Measurements from ENCODE around the gene TPM4. TPM values are rescaled to one million over a fixed set of nuclear protein-coding genes. Genes with fewer than 3 reads are reported as not detected.

The TPM4 gene
- total RNA-seq, 1 experiment from 2014 or later: 307 TPM

GRCh38 chr19:16073481-16073880, 2.8 kb upstream of the TPM4 start:
- intact Hi-C loops (cut with micrococcal nuclease; ENCODE audit: unreplicated experiment): no loop called here
- ChIA-PET CTCF (no interaction called here), POLR2A (ENCODE audit: unreplicated experiment) (interaction anchor here (0.5 kb wide), 1 partner anchor 1655 kb away, joined by 12 read pairs; no protein-coding TSS in a partner anchor)
- no peak overlapping the region for H2AFZ ChIP-seq
- H4K20me1 ChIP-seq (ENCODE audit: insufficient read depth): no peaks in the 10 kb centered on the region
- peaks cover 46% of the 10 kb centered on the region for H3K4me1 ChIP-seq (replicated peaks; ENCODE audit: insufficient read depth)
- BruUV-seq (replicated peaks): no TSS peak
- no peaks in the 10 kb centered on the region for H3K36me3 ChIP-seq (ENCODE audit: low read depth)
- TF ChIP-seq CTCF (conservative IDR thresholded peaks at IDR 0.05) (no peak), EZH2 (IDR thresholded peaks at IDR 0.05; ENCODE audit: low read depth) (no peak)
- no peaks in the 10 kb centered on the region for H3K9me2 ChIP-seq (ENCODE audit: insufficient read depth)
- peaks cover 60% of the 10 kb centered on the region for H3F3A ChIP-seq (ENCODE audit: insufficient read depth, low read depth)
- no peaks in the 10 kb centered on the region for H3K9me3 ChIP-seq (ENCODE audit: insufficient read depth, low read depth)
- no peak overlapping the region for H3K4me2 ChIP-seq
- no peak overlapping the region for H3K27ac ChIP-seq
- no peak overlapping the region for H3K4me3 ChIP-seq
- no peaks in the 10 kb centered on the region for H3K27me3 ChIP-seq (ENCODE audit: insufficient read depth, low read depth)
- H3K79me2 ChIP-seq (ENCODE audit: low read depth): peaks cover 35% of the 10 kb centered on the region
- DNase-seq: no peak

- H3K9me3 ChIP-seq (ENCODE audit: insufficient read depth, low read depth): no peaks in the 10 kb centered on the region
- no peaks in the 10 kb centered on the region for H4K20me1 ChIP-seq (ENCODE audit: insufficient read depth)
- peaks cover 63% of the 10 kb centered on the region for H3F3A ChIP-seq (ENCODE audit: insufficient read depth, low read depth)
- no peak overlapping the region for H3K27ac ChIP-seq
- no peak overlapping the region for H2AFZ ChIP-seq
- POLR2A ChIA-PET (ENCODE audit: unreplicated experiment): interaction anchor here (0.5 kb wide), 1 partner anchor 1656 kb away, joined by 12 read pairs; no protein-coding TSS in a partner anchor
- BruUV-seq (replicated peaks): no TSS peak
- H3K9me2 ChIP-seq (ENCODE audit: insufficient read depth): no peaks in the 10 kb centered on the region
- peaks cover 46% of the 10 kb centered on the region for H3K4me1 ChIP-seq (replicated peaks; ENCODE audit: insufficient read depth)
- TF ChIP-seq EZH2 (IDR thresholded peaks at IDR 0.05; ENCODE audit: low read depth) (no peak), CTCF (conservative IDR thresholded peaks at IDR 0.05) (no peak)
- no peak overlapping the region for H3K4me2 ChIP-seq
- CTCF ChIA-PET: no interaction called here
- H3K36me3 ChIP-seq (ENCODE audit: low read depth): no peaks in the 10 kb centered on the region
- H3K79me2 ChIP-seq (ENCODE audit: low read depth): peaks cover 30% of the 10 kb centered on the region
- H3K27me3 ChIP-seq (ENCODE audit: insufficient read depth, low read depth): no peaks in the 10 kb centered on the region
- DNase-seq: no peak
- no peak overlapping the region for H3K4me3 ChIP-seq
- intact Hi-C loops (cut with micrococcal nuclease; ENCODE audit: unreplicated experiment): no loop called here
Observed at GRCh38 chr19:16073988-16074387, 2.3 kb upstream of the TPM4 start.

- CTCF ChIA-PET: interaction anchor here (0.5 kb wide), 1 partner anchor 26 kb away, joined by 3 read pairs; no protein-coding TSS in a partner anchor
- H3K79me2 ChIP-seq (ENCODE audit: low read depth): peaks cover 31% of the 10 kb centered on the region
- no peaks in the 10 kb centered on the region for H3K27me3 ChIP-seq (ENCODE audit: insufficient read depth, low read depth)
- H3K9me2 ChIP-seq (ENCODE audit: insufficient read depth): no peaks in the 10 kb centered on the region
- intact Hi-C loops (cut with micrococcal nuclease; ENCODE audit: unreplicated experiment): loop anchor here (5.0 kb wide), 1 partner anchor 32 kb away; no protein-coding TSS in a partner anchor
- H3K27ac ChIP-seq: no peak overlapping the region
- POLR2A ChIA-PET (ENCODE audit: unreplicated experiment): no interaction called here
- TF ChIP-seq EZH2 (IDR thresholded peaks at IDR 0.05; ENCODE audit: low read depth) (no peak), CTCF (conservative IDR thresholded peaks at IDR 0.05) (no peak)
- H3F3A ChIP-seq (ENCODE audit: insufficient read depth, low read depth): peaks cover 68% of the 10 kb centered on the region
- no TSS peak for BruUV-seq (replicated peaks)
- no peaks in the 10 kb centered on the region for H4K20me1 ChIP-seq (ENCODE audit: insufficient read depth)
- H3K4me1 ChIP-seq (replicated peaks; ENCODE audit: insufficient read depth): peaks cover 46% of the 10 kb centered on the region
- no peak overlapping the region for H3K4me2 ChIP-seq
- H3K9me3 ChIP-seq (ENCODE audit: insufficient read depth, low read depth): no peaks in the 10 kb centered on the region
- no peak overlapping the region for H2AFZ ChIP-seq
- no peaks in the 10 kb centered on the region for H3K36me3 ChIP-seq (ENCODE audit: low read depth)
- no peak for DNase-seq
- no peak overlapping the region for H3K4me3 ChIP-seq
Observed at GRCh38 chr19:16074488-16075365, 1.6 kb upstream of the TPM4 start.

Data from PC-9 (cell line).